Measurements from ENCODE around the gene TMEM183A. TPM values are rescaled to one million over a fixed set of nuclear protein-coding genes. Genes with fewer than 3 reads are reported as not detected.
"Not testable (repeated sequence)": the region's sequence is repeated elsewhere in the genome, so short reads cannot be mapped to it uniquely, and the experiment has no call there.

Gene TMEM183A
- total RNA-seq, 1 donor from 2014 or later = 77.7 TPM

DNA sequence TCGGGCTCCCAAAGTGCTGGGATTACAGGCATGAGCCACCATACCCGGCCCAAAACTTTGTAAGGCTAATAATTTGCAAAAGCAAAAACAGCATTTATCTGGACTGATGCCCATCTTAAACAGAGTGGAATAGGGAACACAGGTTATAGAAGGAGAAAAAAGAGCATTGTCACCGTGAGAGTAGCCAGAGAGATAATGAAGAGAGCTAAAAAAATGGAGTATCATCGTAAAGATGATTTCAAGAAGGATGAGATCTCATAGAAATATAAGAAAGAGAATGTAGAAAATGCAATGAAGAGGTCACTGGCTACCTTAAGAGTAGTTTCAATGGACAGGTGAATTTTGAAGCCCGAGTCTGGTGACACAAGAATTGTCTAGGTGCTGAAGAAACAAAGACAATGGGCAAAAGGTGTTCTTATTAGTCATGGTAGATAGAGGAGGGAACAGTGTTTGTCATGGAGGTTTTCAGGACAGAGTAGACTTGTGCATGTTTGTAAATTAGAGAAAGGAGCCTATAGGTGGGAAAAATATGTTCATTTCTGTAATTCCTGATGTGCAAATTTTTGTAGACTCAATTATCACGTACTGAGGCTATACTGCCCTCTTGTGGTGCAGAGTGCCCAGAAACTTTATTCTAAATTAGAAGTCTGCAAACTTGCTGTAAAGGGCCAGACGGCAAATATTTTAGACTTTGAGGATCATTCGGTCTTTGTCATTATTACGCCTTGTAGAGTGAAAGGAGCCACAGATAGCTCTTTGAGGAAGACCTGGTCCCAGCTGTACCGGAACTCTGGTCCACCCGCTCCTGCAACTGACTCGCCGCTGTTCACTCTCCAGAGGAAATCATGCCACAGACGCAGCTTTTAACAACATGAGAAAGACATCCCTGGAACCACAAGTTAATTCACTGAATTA lies 8.1 kb upstream of the TMEM183A start:
- peaks cover 30% of the 10 kb centered on the region for H3K27me3 Mint-ChIP-seq
- peak; percentile 90 for DNase-seq
- H3K36me3 Mint-ChIP-seq (ENCODE audit: low read depth) = no peaks in the 10 kb centered on the region
- H3K4me3 Mint-ChIP-seq = peak overlapping the region; percentile 62
- H3K27ac Mint-ChIP-seq = no peak overlapping the region
- intact Hi-C loops (cut with micrococcal nuclease) = loop anchor here (1.0 to 5.0 kb wide), 3 partner anchors 32 to 112 kb away; partner anchors contain the start of genes CYB5R1, KLHL12 and RABIF
- H3K4me1 Mint-ChIP-seq = peaks cover 17% of the 10 kb centered on the region
- H3K9me3 Mint-ChIP-seq = no peaks in the 10 kb centered on the region

DNA sequence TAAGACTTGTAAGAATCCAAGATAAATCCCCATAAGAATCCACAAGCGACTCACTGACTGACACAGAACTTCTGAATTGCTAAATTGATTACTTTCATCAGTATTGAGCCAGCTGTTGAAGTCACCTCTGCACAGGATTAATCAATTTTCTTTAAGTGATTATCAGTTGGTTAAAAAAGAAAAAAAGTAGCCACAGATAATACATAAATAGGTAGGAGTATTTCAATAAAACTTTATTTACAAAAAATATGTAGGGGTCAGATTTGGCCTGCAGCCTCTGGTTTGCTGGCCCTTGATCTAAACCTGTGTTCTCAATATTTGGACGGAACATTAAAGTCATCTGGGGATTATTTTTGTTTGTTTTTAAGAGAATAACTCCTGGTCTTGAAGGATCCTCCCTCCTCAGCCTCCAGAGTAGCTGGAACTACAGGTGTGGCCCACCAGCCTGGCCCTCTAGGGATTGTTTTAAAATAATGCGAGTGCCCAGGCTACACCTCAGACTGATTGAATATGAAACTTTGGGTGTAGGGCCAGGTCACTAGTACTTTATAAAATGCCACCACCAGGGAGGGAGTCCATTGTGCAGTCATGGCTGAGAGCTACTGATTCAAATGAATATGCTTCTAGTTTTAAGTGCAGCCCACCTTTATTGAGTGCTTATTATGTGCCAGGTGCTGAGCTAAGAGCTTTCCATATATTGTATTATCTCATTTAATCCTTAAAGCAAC lies 6.8 kb upstream of the TMEM183A start:
- Mint-ChIP-seq H3K27me3 (peaks cover 21% of the 10 kb centered on the region), H3K9me3 (no peaks in the 10 kb centered on the region), H3K36me3 (ENCODE audit: low read depth) (no peaks in the 10 kb centered on the region), H3K4me1 (peaks cover 18% of the 10 kb centered on the region), H3K4me3 (no peak overlapping the region), H3K27ac (no peak overlapping the region)
- intact Hi-C loops (cut with micrococcal nuclease) = loop anchor here (10.0 kb wide), 2 partner anchors 246 to 656 kb away; partner anchors contain the start of genes PPP1R12B and UBE2T
- DNase-seq = no peak

DNA sequence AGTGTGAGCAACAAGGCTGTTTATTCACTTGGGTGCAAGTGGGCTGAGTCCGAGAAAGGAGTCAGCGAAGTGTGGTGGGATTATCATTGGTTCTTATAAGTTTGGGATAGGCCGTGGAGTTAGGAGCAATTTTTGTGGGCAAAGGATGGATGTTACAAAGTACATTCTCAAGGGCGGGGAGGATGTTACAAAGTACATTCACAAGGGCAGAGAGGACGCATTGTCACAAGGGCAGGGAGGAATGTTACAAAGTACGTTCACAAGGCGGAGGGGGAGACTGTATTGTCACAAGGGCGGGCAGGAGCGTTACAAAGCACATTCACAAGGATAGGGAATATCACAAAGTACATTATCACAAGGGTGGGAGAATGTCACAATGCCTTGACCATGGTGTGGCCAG lies 5.2 kb upstream of the TMEM183A start:
- H3K36me3 Mint-ChIP-seq (ENCODE audit: low read depth) = peaks cover 2% of the 10 kb centered on the region
- intact Hi-C loops (cut with micrococcal nuclease) = loop anchor here (10.0 kb wide), 2 partner anchors 247 to 657 kb away; partner anchors contain the start of genes PPP1R12B and UBE2T
- H3K9me3 Mint-ChIP-seq = no peaks in the 10 kb centered on the region
- H3K27me3 Mint-ChIP-seq = peaks cover 12% of the 10 kb centered on the region
- no peak overlapping the region for H3K27ac Mint-ChIP-seq
- H3K4me3 Mint-ChIP-seq = no peak overlapping the region
- no peak for DNase-seq
- H3K4me1 Mint-ChIP-seq = peaks cover 28% of the 10 kb centered on the region

DNA sequence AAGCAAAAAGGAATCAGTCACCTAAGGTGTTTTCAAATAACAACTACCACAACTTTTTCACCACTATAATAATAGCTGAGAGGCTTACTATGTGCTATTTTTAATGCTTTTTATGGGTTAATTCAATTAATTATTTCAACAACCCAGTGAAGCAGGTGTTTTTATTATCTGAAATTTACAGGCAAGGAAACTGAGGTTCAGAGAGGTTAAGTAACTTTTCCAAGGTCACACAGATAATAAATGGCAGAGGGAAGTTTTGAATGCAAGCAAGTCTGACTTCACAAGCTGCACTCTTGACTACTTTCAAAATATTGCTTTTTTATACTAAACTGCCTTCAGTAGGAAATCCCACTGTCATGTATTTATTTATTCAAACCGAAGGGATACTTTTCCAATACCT lies 4.2 kb upstream of the TMEM183A start:
- intact Hi-C loops (cut with micrococcal nuclease) = loop anchor here (10.0 kb wide), 2 partner anchors 248 to 658 kb away; partner anchors contain the start of genes PPP1R12B and UBE2T
- H3K4me1 Mint-ChIP-seq = peaks cover 28% of the 10 kb centered on the region
- peaks cover 5% of the 10 kb centered on the region for H3K27me3 Mint-ChIP-seq
- H3K4me3 Mint-ChIP-seq = no peak overlapping the region
- DNase-seq = no peak
- no peaks in the 10 kb centered on the region for H3K9me3 Mint-ChIP-seq
- no peak overlapping the region for H3K27ac Mint-ChIP-seq
- H3K36me3 Mint-ChIP-seq (ENCODE audit: low read depth) = peaks cover 6% of the 10 kb centered on the region

DNA sequence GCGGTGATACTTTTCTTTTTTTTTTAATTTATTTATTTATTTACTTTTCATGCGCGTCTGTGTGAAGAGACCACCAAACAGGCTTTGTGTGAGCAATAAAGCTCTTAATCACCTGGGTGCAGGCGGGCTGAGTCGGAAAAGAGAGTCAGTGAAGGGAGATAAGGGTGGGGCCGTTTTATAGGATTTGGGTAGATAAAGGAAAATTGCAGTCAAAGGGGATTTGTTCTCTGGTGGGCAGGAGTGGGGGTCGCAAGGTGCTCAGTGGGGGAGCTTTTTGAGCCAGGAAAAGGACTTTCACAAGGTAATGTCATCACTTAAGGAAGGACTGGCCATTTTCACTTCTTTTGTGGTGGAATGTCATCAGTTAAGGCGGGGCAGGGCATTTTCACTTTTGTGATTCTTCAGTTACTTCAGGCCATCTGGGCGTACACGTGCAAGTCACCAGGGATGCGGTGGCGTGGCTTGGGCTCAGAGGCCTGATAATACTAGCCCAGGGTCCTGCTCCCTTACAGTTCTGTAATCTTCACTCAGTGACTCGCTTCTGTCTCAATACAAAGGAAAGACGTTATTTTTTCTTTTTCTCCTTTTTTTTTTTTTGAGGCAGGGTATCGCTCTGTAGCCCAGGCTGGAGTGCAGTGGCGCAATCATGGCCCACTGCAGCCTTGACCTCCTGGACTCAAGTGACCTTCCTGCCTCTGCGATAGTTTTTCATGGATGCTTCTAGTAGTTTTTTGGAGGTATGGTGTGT lies 1.6 kb upstream of the TMEM183A start:
- H3K4me1 Mint-ChIP-seq = peaks cover 22% of the 10 kb centered on the region
- H3K9me3 Mint-ChIP-seq = not testable (repeated sequence)

DNA sequence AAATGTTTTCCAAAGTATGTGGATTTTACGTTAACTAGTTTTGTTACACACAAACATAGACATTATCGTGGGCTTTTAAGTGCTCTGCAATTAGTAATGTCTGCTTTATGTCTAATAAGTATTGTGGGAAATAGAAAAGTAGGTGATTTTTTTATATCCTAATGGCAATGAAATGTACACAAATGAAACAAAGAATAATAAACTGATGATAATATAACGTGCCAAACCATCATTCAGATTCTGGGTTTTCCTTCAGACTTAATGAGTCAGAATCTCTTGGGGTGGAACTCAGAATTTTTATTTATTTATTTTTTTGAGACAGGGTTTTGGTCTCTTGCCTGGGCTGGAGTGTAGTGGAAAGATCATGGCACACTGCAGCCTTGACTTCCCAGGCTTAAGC lies 2.0 kb downstream of the TMEM183A start:
- Mint-ChIP-seq H3K27me3 (no peaks in the 10 kb centered on the region), H3K4me3 (no peak overlapping the region), H3K4me1 (peaks cover 28% of the 10 kb centered on the region), H3K9me3 (no peaks in the 10 kb centered on the region), H3K36me3 (ENCODE audit: low read depth) (peaks cover 46% of the 10 kb centered on the region), H3K27ac (no peak overlapping the region)
- no peak for DNase-seq
- intact Hi-C loops (cut with micrococcal nuclease) = loop anchor here (5.0 to 10.0 kb wide), 3 partner anchors 147 to 664 kb away; partner anchors contain the start of genes PPP1R12B and UBE2T

More for the DNA sequence above, 1.6 kb upstream of the TMEM183A start:
- H3K27me3 Mint-ChIP-seq, DNase-seq: not testable (repeated sequence)
- Mint-ChIP-seq H3K27ac (peak overlapping the region; percentile 97), H3K4me3 (peak overlapping the region; percentile 86), H3K36me3 (ENCODE audit: low read depth) (peaks cover 19% of the 10 kb centered on the region)
- intact Hi-C loops (cut with micrococcal nuclease) = loop anchor here (2.0 to 10.0 kb wide), 4 partner anchors 143 to 661 kb away; partner anchors contain the start of genes PCAT6, PPP1R12B and UBE2T

DNA sequence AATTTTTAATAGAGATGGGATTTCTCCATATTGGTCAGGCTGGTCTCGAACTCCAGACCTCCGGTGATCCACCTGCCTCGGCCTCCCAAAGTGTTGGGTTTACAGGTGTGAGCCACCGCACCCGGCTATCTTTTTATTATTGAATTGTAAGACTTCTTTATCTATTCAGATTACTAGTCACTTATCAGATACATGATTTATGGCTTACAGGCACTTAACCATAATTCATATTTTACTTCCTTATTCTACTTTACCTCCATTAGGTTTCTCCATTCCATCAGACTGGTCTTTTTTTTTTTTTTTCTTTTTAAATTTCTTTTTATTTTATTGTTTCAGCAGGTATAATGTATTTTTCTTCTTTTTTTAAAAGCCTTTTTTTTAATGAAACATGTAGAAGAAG lies 4.4 kb downstream of the TMEM183A start:
- peaks cover 65% of the 10 kb centered on the region for H3K36me3 Mint-ChIP-seq (ENCODE audit: low read depth)

DNA sequence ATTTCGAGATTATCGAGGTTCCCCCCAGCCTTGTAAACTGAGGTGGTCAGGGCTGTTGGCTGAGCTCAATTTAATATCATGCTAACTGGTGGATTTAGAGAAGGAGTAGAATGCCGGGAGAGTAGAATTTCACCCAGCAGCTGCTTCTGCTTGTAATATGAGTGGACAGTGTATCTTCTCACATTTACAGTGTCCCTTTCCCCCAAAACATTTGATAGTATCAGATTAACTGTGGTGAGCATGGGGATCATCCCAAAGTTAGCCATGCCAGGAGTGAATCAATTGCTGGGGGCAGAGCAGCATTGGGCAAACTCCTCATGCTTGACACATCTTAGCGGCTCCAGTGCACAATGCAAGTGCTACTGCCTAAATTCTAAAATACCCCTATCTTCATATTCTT lies 9.9 kb downstream of the TMEM183A start:
- no peak for DNase-seq
- intact Hi-C loops (cut with micrococcal nuclease) = no loop called here
- no peaks in the 10 kb centered on the region for H3K27me3 Mint-ChIP-seq
- peaks cover 8% of the 10 kb centered on the region for H3K4me1 Mint-ChIP-seq
- H3K4me3 Mint-ChIP-seq = no peak overlapping the region
- no peaks in the 10 kb centered on the region for H3K9me3 Mint-ChIP-seq
- no peak overlapping the region for H3K27ac Mint-ChIP-seq
- peaks cover 81% of the 10 kb centered on the region for H3K36me3 Mint-ChIP-seq (ENCODE audit: low read depth)

More for the DNA sequence above, 4.4 kb downstream of the TMEM183A start:
- Mint-ChIP-seq H3K27me3 (no peaks in the 10 kb centered on the region), H3K9me3 (no peaks in the 10 kb centered on the region), H3K27ac (no peak overlapping the region), H3K4me1 (peaks cover 21% of the 10 kb centered on the region), H3K4me3 (no peak overlapping the region)
- no peak for DNase-seq
- intact Hi-C loops (cut with micrococcal nuclease) = no loop called here

DNA sequence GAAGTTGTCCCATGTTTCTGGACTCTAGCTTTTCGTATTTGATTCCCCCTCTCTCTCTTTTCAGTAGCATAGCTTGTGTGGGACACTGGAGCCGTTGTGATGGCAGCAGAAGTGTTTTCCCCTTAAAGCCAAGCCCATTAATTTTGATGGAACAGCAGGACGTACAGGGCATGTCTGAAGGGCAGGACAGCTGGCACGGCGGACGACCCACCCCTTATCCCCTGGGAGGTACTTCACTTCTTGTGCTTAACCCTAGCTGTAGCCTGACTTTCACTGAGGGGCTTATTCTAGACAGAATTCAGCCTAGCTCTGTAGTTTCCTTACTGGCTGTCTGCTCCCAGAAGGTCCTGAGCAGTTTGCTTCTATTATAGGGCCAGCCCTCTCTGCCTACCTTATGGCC lies 10.5 kb downstream of the TMEM183A start:
- Mint-ChIP-seq H3K36me3 (ENCODE audit: low read depth) (peaks cover 79% of the 10 kb centered on the region), H3K27ac (no peak overlapping the region), H3K4me1 (peaks cover 8% of the 10 kb centered on the region), H3K4me3 (no peak overlapping the region), H3K9me3 (no peaks in the 10 kb centered on the region), H3K27me3 (no peaks in the 10 kb centered on the region)
- DNase-seq = peak; percentile 44
- intact Hi-C loops (cut with micrococcal nuclease) = no loop called here

DNA sequence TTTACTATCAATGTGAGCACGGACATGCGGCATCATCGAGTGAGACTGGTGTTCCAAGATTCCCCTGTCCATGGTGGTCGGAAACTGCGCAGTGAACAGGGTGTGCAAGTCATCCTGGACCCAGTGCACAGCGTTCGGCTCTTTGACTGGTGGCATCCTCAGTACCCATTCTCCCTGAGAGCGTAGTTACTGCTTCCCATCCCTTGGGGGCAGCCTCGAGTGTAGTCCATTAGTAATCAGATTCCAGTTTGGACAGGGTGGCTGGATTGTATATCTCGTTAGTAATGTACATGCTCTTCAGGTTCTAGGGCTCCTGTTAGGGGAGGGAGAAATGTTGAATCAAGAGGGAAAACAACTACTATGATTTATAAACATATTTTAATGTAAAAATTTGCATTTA lies 15.7 kb downstream of the TMEM183A start:
- H3K4me3 Mint-ChIP-seq; H3K27ac Mint-ChIP-seq; H3K9me3 Mint-ChIP-seq; H3K27me3 Mint-ChIP-seq; intact Hi-C loops (cut with micrococcal nuclease); DNase-seq: not testable (repeated sequence)
- Mint-ChIP-seq H3K36me3 (ENCODE audit: low read depth) (peaks cover 62% of the 10 kb centered on the region), H3K4me1 (peaks cover 13% of the 10 kb centered on the region)

DNA sequence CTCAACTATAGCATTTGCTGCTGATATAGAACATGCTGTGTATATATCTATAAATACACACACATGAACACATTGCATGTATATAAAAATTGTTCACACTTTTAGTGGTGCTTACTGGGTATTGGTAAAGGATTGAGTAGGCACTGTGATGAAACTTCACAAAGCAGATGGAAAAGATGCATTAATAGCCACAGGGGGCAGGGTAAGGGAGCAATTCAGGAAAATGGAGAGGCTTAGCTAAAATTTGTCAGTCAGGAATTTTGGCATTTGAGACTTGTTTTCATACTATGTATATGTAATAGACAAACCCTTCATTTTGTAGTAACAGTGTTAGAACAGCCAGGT lies 18.5 kb downstream of the TMEM183A start:
- Mint-ChIP-seq H3K36me3 (ENCODE audit: low read depth) (peaks cover 42% of the 10 kb centered on the region), H3K27ac (peak overlapping the region; percentile 80), H3K27me3 (peaks cover 2% of the 10 kb centered on the region), H3K9me3 (peaks cover 6% of the 10 kb centered on the region), H3K4me1 (peaks cover 24% of the 10 kb centered on the region), H3K4me3 (peak overlapping the region; percentile 92)
- intact Hi-C loops (cut with micrococcal nuclease) = loop anchor here (1.0 to 2.0 kb wide), 4 partner anchors 18 to 215 kb away; partner anchors contain the start of genes ADIPOR1, CYB5R1, PCAT6 and TMEM183A
- DNase-seq = no peak

DNA sequence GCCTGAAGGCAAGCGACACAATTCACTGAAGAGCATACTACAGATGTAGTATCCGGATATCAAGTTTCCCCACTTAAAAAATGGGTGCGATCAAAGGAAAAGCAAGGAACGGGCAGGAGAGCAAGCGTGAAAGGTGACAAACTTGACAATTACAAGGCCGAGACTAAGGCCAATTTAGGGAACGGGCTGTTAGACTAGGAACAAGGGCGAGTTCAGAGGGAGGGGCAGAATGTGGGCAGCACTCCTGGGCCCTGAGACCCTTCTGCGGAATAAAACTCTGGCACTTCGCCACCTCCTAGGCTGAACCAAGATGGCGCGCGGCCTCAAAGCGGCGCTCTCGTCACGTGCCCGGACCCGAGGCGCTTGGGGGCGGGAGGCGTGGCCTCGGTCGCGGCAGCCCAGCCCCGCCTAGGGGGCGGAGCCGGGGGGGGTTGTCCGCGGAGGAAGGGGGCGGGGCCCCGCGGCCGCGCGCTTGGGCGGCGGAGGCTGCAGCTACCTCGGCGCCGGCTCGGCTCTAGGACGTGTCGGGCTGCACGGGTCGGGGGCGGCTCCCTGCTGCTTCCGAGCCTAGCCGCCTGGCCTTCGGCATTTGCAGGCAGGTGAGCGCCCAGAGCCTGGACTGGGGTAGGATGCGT lies 19.0 kb downstream of the TMEM183A start, which contains the start of gene PPFIA4:
Gene PPFIA4, plus strand, starts transcription at position 461 of the 635 bp plus-strand sequence. CDS start 12,518 bp downstream, outside the sequence.
- DNase-seq = peak; percentile 97
- Mint-ChIP-seq H3K4me1 (peaks cover 24% of the 10 kb centered on the region), H3K9me3 (peaks cover 6% of the 10 kb centered on the region), H3K27me3 (peaks cover 2% of the 10 kb centered on the region), H3K4me3 (peak within 1 kb of the TSS; percentile 92), H3K27ac (peak within 1 kb of the TSS; percentile 80), H3K36me3 (ENCODE audit: low read depth) (peaks cover 39% of the 10 kb centered on the region)
- intact Hi-C loops (cut with micrococcal nuclease) = loop anchor here (1.0 to 2.0 kb wide), 4 partner anchors 19 to 216 kb away; partner anchors contain the start of genes ADIPOR1, CYB5R1, PCAT6 and TMEM183A
